HepG2 (cell line): ENCODE data around the gene SCUBE2.

Experiments used
- AFF4 ChIP-seq: sonication (generic); formaldehyde crosslinking; IDR thresholded peaks from 2 replicates; pipeline ENCODE4 v1.4.0; 2020; ENCODE audit warnings: missing genetic modification reagents
- CTCF ChIP-seq: sonication (generic); formaldehyde crosslinking; IDR thresholded peaks from 2 replicates; pipeline ENCODE4 v1.5.0; 2020; ENCODE audit warnings: mild to moderate bottlenecking, missing genetic modification reagents, moderate library complexity
- HOXD1 ChIP-seq: sonication (generic); formaldehyde crosslinking; IDR thresholded peaks from 2 replicates; pipeline ENCODE4 v1.5.0; 2020; ENCODE audit warnings: missing genetic modification reagents
- TP53 ChIP-seq: sonication (generic); formaldehyde crosslinking; conservative IDR thresholded peaks from 2 replicates; pipeline ENCODE4 v1.4.0; 2020; ENCODE audit warnings: missing genetic modification reagents
- U2AF2 ChIP-seq: fragments of 200-400 bp; formaldehyde crosslinking; IDR thresholded peaks from 2 replicates; pipeline ENCODE4 v1.6.1; 2017; ENCODE audit warnings: low read depth, mild to moderate bottlenecking, low read length
- ZEB1 ChIP-seq: IDR thresholded peaks from 2 replicates; pipeline ENCODE4 v1.6.1; 2012; ENCODE audit warnings: mild to moderate bottlenecking, low read depth, inconsistent platforms; ENCODE audit not compliant: insufficient replicate concordance
- ZNF598 ChIP-seq: sonication (generic); formaldehyde crosslinking; IDR thresholded peaks from 2 replicates; pipeline ENCODE4 v1.5.1; 2020; ENCODE audit warnings: mild to moderate bottlenecking, missing genetic modification reagents, borderline replicate concordance
- TF ChIP-seq, protein P1 (sequence below): sonication (generic); formaldehyde crosslinking; IDR thresholded peaks from 2 replicates; pipeline ENCODE4 v1.8.1; 2023; ENCODE audit warnings: missing genetic modification reagents, inconsistent platforms, borderline replicate concordance

DNA sequence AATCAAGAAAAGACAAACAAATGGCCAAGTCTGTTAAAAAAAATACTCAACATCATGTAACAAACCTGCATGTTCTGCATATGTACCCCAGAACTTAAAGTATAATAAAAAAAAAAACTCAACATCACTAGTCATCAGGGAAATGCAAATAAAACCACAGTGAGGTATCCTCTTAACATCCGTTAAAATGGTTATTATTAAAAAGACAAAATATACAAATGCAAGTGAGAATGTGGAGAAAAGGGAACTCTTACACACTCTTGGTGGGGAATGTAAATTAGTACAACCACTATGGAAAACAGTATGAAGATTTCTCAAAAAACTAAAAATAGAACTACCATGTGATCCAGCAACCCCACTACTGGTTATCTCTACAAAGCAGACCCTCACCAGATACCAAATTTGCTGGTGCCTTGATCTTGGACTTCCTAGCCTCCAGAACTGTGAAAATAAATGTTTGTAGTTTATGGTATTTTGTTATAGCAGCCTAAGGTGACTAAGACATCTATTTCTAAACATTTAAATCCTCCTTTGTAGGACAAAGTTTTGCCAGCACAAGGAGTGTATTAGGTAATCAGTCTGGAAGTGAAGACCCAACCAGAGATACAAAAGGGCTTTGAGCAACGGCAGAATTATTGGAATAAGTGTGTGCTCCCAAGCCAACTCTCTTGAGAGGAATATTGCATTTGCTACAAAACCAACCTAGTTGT lies 32.4 kb upstream of the SCUBE2 start:
- TF ChIP-seq AFF4 (CRISPR knock-in tag) (no peak), TP53 (CRISPR knock-in tag) (no peak), CTCF (CRISPR knock-in tag) (no peak), U2AF2 (no peak), ZNF598 (CRISPR knock-in tag) (no peak), HOXD1 (CRISPR knock-in tag) (no peak), ZEB1 (no peak)
- TF ChIP-seq, protein P1, sequence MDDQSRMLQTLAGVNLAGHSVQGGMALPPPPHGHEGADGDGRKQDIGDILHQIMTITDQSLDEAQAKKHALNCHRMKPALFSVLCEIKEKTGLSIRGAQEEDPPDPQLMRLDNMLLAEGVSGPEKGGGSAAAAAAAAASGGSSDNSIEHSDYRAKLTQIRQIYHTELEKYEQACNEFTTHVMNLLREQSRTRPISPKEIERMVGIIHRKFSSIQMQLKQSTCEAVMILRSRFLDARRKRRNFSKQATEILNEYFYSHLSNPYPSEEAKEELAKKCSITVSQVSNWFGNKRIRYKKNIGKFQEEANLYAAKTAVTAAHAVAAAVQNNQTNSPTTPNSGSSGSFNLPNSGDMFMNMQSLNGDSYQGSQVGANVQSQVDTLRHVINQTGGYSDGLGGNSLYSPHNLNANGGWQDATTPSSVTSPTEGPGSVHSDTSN (CRISPR knock-in tag): no peak
